HG02870 (cell line): ENCODE measurements around the gene SARS1.

Experiments used
- ATAC-seq: cut with Tn5 transposase; IDR thresholded peaks from one replicate; pipeline ENCODE4 v1.9.1; 2021; ENCODE audit warnings: mild to moderate bottlenecking, moderate library complexity; ENCODE audit not compliant: unreplicated experiment

The SARS1 gene

GRCh38 chr1:109259674-109260557, 46.2 kb downstream of the SARS1 start:
- ATAC-seq = no peak

- ATAC-seq = no peak
Measured at GRCh38 chr1:109261006-109261405, 47.3 kb downstream of the SARS1 start.

- ATAC-seq = no peak
Measured at GRCh38 chr1:109261578-109261977, 47.9 kb downstream of the SARS1 start.

- no peak for ATAC-seq
Measured at GRCh38 chr1:109262231-109263055, 48.7 kb downstream of the SARS1 start.

GRCh38 chr1:109263234-109263596, 49.5 kb downstream of the SARS1 start:
- no peak for ATAC-seq

GRCh38 chr1:109263597-109264378, 50.1 kb downstream of the SARS1 start:
- ATAC-seq = no peak

GRCh38 chr1:109264379-109264755, 50.6 kb downstream of the SARS1 start:
- no peak for ATAC-seq

- ATAC-seq = no peak
Measured at GRCh38 chr1:109265016-109265415, 51.3 kb downstream of the SARS1 start.

- no peak for ATAC-seq
Measured at GRCh38 chr1:109265741-109266330, 52.1 kb downstream of the SARS1 start.

- no peak for ATAC-seq
Measured at GRCh38 chr1:109266965-109267364, 53.2 kb downstream of the SARS1 start.

- ATAC-seq = no peak
Measured at GRCh38 chr1:109267743-109268300, 54.1 kb downstream of the SARS1 start.

- no peak for ATAC-seq
Measured at GRCh38 chr1:109268431-109269211, 54.9 kb downstream of the SARS1 start.

GRCh38 chr1:109269212-109269980, 55.7 kb downstream of the SARS1 start:
- ATAC-seq = no peak

GRCh38 chr1:109269981-109270622, 56.4 kb downstream of the SARS1 start:
- no peak for ATAC-seq

- ATAC-seq = no peak
Measured at GRCh38 chr1:109270623-109271317, 57.1 kb downstream of the SARS1 start.

GRCh38 chr1:109271458-109271857, 57.7 kb downstream of the SARS1 start:
- ATAC-seq = no peak

- ATAC-seq = no peak
Measured at GRCh38 chr1:109272021-109272799, 58.5 kb downstream of the SARS1 start.
